Thyroid gland (tissue), 4 donors: ENCODE measurements around the gene CALCA. TPM values are rescaled to one million over a fixed set of nuclear protein-coding genes. Genes with fewer than 3 reads are reported as not detected.
"Not testable (repeated sequence)": the region's sequence is repeated elsewhere in the genome, so short reads cannot be mapped to it uniquely, and the experiment has no call there.

Source experiments
- DNase-seq, 2 donors: peaks; one replicate each; pipeline ENCODE4 v3.0.0-alpha.2; 2019
- H3K27ac ChIP-seq, 3 donors: fragments of 200-600 bp; sonication (generic); 1 replicate in 2 of 3; 2 replicates in 1 of 3; pipeline ENCODE4 v1.5.1; 2016 to 2019; ENCODE audit warnings: mild to moderate bottlenecking in 1 of 3, moderate library complexity in 1 of 3
- H3K27me3 ChIP-seq: fragments of 200-600 bp; sonication (generic); one replicate; pipeline ENCODE4 v1.5.1; 2019
- H3K36me3 ChIP-seq, 2 donors: fragments of 200-600 bp; sonication (generic); one replicate each; pipeline ENCODE4 v1.5.1; 2016 to 2019
- H3K4me1 ChIP-seq, 2 donors: fragments of 200-600 bp; sonication (generic); one replicate each; pipeline ENCODE4 v1.5.1; 2017 to 2019
- H3K4me3 ChIP-seq, 3 donors: fragments of 200-600 bp; sonication (generic); replicated peaks in 1 of 3; 1 replicate in 2 of 3; 2 replicates in 1 of 3; pipeline ENCODE4 v1.5.1; 2016; ENCODE audit warnings: mild to moderate bottlenecking in 1 of 3
- H3K9me3 ChIP-seq: fragments of 200-600 bp; sonication (generic); one replicate; pipeline ENCODE4 v1.5.1; 2017
- POLR2A ChIP-seq, 2 donors: fragments of 450-650 bp; IDR thresholded peaks; one replicate each; pipeline ENCODE4 v1.6.1; 2017; ENCODE audit warnings: antibody characterized with exemption in 2 of 2, mild to moderate bottlenecking in 2 of 2, moderate library complexity in 1 of 2
- WGBS, 2 donors: methylation state at CpG; one replicate each; pipeline ENCODE4 v1.1.5; 2017; 5-methylcytosine and 5-hydroxymethylcytosine counted together
- intact Hi-C: fragments of 100-400 bp; cut with DNase I; formaldehyde crosslinking; loops from one replicate; pipeline ENCODE4 v1.15.1; 2023
- total RNA-seq, 4 donors: library from RNA; depleted of rRNA; stranded (reverse); fragments of >200 nt; gene quantifications; one replicate each; pipeline ENCODE4 v1.2.3, GENCODE V29; 2016
- TF ChIP-seq, protein P1 (sequence below), 6 experiments: fragments of 200-600 bp in 3 of 6; fragments of 450-650 bp in 3 of 6; sonication (generic) in 3 of 6; IDR thresholded peaks; one replicate each; pipeline ENCODE4 v1.5.1; 2016 to 2019; ENCODE audit warnings: antibody characterized with exemption in 6 of 6, mild to moderate bottlenecking in 2 of 6, inconsistent platforms in 1 of 6, moderate library complexity in 1 of 6

The CALCA gene
- total RNA-seq, 4 donors from 2014 or later = 50.7 to 970 (median 569) TPM; not detected in 1

DNA sequence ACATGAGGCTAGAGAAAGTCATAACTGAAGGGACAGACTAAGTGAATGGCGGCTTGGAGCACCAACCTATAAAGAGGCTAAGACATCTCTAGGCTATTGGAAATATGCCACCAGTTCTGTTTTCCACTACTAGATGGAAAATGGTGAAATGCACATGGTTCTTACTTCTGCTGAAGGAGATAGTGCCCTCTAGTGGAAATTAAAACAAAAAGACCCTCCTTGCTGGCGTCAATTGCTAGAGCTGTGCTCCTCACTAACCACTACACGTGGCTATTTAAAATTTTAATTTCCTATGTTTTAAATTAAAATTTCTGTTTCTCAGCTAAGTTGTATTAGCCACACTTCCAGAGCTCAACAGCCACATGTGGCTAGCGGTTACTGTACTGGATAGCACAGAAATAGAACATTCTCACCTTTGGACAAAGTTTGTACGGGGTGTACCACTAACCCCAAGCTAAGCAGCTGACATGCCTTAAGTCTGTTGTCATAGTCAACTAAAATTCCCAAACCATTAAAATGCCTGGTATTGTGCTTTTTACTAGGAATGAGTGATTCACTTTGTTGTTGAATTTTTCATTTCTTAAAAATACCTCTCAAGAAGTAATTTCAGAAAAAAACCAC, 34.1 kb upstream of the CALCA start:
- Histone ChIP-seq H3K9me3 (no peaks in the 10 kb centered on the region), H3K4me1 (no peaks in the 10 kb centered on the region), H3K4me3 (no peak overlapping the region), H3K36me3 (no peaks in the 10 kb centered on the region), H3K27me3 (no peaks in the 10 kb centered on the region), H3K27ac (no peak overlapping the region)
- 52 to 53% methylated on average over 5 of the region's 5 CpGs for WGBS, 2 donors
- DNase-seq = no peak
- intact Hi-C loops = no loop called here
- TF ChIP-seq POLR2A (IDR thresholded peaks at IDR 0.05) = no peak
- TF ChIP-seq, protein P1, sequence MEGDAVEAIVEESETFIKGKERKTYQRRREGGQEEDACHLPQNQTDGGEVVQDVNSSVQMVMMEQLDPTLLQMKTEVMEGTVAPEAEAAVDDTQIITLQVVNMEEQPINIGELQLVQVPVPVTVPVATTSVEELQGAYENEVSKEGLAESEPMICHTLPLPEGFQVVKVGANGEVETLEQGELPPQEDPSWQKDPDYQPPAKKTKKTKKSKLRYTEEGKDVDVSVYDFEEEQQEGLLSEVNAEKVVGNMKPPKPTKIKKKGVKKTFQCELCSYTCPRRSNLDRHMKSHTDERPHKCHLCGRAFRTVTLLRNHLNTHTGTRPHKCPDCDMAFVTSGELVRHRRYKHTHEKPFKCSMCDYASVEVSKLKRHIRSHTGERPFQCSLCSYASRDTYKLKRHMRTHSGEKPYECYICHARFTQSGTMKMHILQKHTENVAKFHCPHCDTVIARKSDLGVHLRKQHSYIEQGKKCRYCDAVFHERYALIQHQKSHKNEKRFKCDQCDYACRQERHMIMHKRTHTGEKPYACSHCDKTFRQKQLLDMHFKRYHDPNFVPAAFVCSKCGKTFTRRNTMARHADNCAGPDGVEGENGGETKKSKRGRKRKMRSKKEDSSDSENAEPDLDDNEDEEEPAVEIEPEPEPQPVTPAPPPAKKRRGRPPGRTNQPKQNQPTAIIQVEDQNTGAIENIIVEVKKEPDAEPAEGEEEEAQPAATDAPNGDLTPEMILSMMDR (IDR thresholded peaks at IDR 0.05) = peak in 3 of 6 experiments; percentile 0 to 33 (median 24)

DNA sequence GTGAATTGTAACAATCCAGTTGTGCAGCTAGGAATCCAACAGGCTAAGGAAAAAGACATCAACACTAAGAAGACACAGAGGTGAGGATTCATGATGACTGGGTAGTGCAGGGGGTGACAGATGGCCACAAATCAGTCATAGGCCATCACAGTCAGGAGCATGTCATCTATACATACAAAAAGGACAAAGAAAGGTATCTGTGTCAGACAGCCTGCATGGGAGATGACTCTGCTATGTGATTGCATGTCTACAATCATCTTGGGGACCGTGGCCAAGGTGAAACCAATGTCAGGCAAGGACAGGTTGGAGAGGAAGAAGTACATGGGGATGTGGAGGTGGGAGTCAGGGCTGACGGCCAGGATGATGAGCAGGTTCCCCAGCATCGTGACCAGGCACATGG, 16.0 kb upstream of the CALCA start:
- DNase-seq, intact Hi-C loops: not testable (repeated sequence)

DNA sequence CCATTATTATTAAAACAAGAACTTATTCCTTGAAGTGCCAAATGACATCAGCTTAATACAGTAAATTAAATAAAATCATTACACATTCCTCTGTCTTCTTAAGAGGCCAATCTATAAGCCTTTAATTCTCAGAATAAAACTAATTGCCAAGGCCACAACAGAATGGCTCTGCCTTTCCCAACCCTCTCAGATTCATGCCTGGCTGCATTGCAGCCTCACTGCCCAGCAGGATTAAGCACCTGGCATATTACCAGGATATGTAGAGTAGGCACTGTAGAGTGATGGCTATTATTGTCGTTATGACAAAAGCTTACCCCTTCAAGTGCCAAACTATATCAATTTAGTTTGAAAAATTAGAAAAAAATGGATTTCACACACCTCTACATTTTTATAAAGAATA, 9.4 kb upstream of the CALCA start:
- Histone ChIP-seq H3K27ac (no peak overlapping the region), H3K27me3 (peaks cover under 1% of the 10 kb centered on the region), H3K36me3 (no peaks in the 10 kb centered on the region), H3K4me3 (no peak overlapping the region), H3K4me1 (peaks cover 0 to 3% of the 10 kb centered on the region in 2 donors), H3K9me3 (no peaks in the 10 kb centered on the region)
- peak; percentile 38 to 51 for DNase-seq
- TF ChIP-seq, protein P1 (IDR thresholded peaks at IDR 0.05) = no peak
- no peak for TF ChIP-seq POLR2A (IDR thresholded peaks at IDR 0.05)
- intact Hi-C loops = no loop called here
- 31 to 35% methylated on average over 1 of the region's 1 CpG for WGBS, 2 donors

More for the DNA sequence above, 16.0 kb upstream of the CALCA start:
- not testable (repeated sequence) for H3K27ac ChIP-seq, H3K4me3 ChIP-seq, H3K27me3 ChIP-seq, H3K9me3 ChIP-seq, H3K4me1 ChIP-seq, H3K36me3 ChIP-seq
- 74 to 78% methylated on average over 3 of the region's 3 CpGs for WGBS, 2 donors

DNA sequence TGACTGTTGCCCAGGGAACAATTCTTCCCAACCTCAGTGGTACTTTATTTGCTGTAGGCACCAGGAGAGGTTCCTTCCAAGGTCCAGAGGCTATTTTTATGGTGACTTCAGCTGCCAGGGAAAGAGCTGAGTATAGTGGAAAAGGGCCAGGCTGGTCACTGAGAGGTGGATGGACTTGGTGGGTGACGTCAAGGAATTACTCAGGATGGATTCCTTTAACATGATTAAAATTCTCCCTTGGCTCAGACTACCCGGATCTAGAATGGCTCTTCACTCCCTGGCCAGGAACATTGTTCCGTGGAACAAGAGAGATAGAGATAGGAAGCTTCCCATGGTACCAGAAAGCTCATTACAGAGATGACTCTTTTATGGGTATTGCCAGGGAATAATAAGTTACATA, 8.7 kb upstream of the CALCA start:
- Histone ChIP-seq H3K27ac (no peak overlapping the region), H3K4me1 (peaks cover 0 to 3% of the 10 kb centered on the region in 2 donors), H3K36me3 (no peaks in the 10 kb centered on the region), H3K4me3 (no peak overlapping the region), H3K9me3 (no peaks in the 10 kb centered on the region), H3K27me3 (peaks cover 5% of the 10 kb centered on the region)
- DNase-seq = no peak
- WGBS, 2 donors = 64 to 80% methylated on average over 3 of the region's 3 CpGs
- no peak for TF ChIP-seq POLR2A (IDR thresholded peaks at IDR 0.05)
- TF ChIP-seq, protein P1 (IDR thresholded peaks at IDR 0.05) = no peak
- intact Hi-C loops = no loop called here

GRCh38 chr11:14977101-14977880, 5.1 kb upstream of the CALCA start:
- Histone ChIP-seq H3K4me1 (peaks cover 9 to 25% of the 10 kb centered on the region in 2 donors), H3K4me3 (no peak overlapping the region), H3K27me3 (peaks cover 24% of the 10 kb centered on the region), H3K27ac (no peak overlapping the region), H3K9me3 (no peaks in the 10 kb centered on the region), H3K36me3 (no peaks in the 10 kb centered on the region)
- DNase-seq = no peak
- TF ChIP-seq, protein P1 (IDR thresholded peaks at IDR 0.05) = no peak
- TF ChIP-seq POLR2A (IDR thresholded peaks at IDR 0.05) = no peak
- 89 to 100% methylated on average over 1 of the region's 1 CpG for WGBS, 2 donors
- intact Hi-C loops = loop anchor here (10.0 kb wide), 1 partner anchor 98 kb away; the partner anchor contains the start of gene CALCB
